Tibial artery (tissue), 4 donors: Measurements from ENCODE around the gene OSCP1.

Source experiments
- DNase-seq, 2 donors: peaks; one replicate each; pipeline ENCODE4 v3.0.0-alpha.2; 2019
- H3K27ac ChIP-seq, 2 donors: fragments of 200-600 bp; sonication (generic) in 1 of 2; 1 replicate in 1 of 2; 2 replicates in 1 of 2; pipeline ENCODE4 v1.5.1; 2018 to 2019; ENCODE audit warnings: mild to moderate bottlenecking in 1 of 2
- H3K27me3 ChIP-seq, 2 donors: fragments of 200-600 bp; sonication (generic) in 1 of 2; one replicate each; pipeline versions ENCODE4 v1.5.1 to v1.6.0; 2016 to 2019
- H3K36me3 ChIP-seq, 3 donors: fragments of 200-600 bp; sonication (generic) in 2 of 3; one replicate each; pipeline ENCODE4 v1.5.1; 2016 to 2019; ENCODE audit warnings: mild to moderate bottlenecking in 2 of 3
- H3K4me1 ChIP-seq, 4 donors: fragments of 200-600 bp; sonication (generic) in 2 of 4; 1 replicate in 3 of 4; 2 replicates in 1 of 4; pipeline ENCODE4 v1.5.1; 2016 to 2019
- H3K4me3 ChIP-seq, 2 donors: fragments of 200-600 bp; sonication (generic) in 1 of 2; 1 replicate in 1 of 2; 2 replicates in 1 of 2; pipeline ENCODE4 v1.5.1; 2018 to 2019; ENCODE audit warnings: mild to moderate bottlenecking in 2 of 2
- H3K9me3 ChIP-seq, 3 donors: fragments of 200-600 bp; sonication (generic) in 1 of 3; one replicate each; pipeline ENCODE4 v1.5.1; 2016 to 2019
- CTCF ChIP-seq, 2 experiments: fragments of 200-600 bp in 1 of 2; fragments of 450-650 bp in 1 of 2; IDR thresholded peaks; one replicate each; pipeline ENCODE4 v1.5.1; 2017 to 2019; ENCODE audit warnings: antibody characterized with exemption in 2 of 2, mild to moderate bottlenecking in 1 of 2, moderate library complexity in 1 of 2
- intact Hi-C: fragments of 100-400 bp; cut with DNase I; formaldehyde crosslinking; loops from one replicate; pipeline ENCODE4 v1.15.0; 2023; ENCODE audit warnings: low total_unique reads

The OSCP1 gene

DNA sequence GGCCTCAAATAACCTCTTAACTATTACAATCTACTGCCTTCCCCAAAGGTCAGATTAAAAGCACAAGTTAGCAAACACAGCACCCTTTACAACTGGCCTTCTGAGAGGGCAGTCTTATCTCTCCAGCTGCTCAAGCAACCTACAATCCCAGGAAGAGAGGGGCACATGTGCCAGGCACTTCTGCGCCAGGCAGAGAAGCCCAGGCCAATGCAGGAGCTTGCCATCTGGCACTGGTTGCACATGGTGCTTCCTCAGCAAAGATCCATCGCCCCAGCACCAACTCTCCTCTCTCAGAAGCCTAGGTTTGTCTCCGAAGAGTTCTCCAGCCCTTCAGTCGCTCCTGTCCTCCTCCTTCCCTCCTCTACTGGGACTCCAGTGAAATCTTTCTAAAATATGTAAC, 67.0 kb downstream of the OSCP1 start:
- Histone ChIP-seq H3K27ac (peak overlapping the region; percentile 90 to 95), H3K27me3 (no peaks in the 10 kb centered on the region), H3K4me1 (peaks cover 8 to 80% (median 63%) of the 10 kb centered on the region in 4 donors), H3K36me3 (no peaks in the 10 kb centered on the region), H3K4me3 (no peak overlapping the region), H3K9me3 (no peaks in the 10 kb centered on the region)
- no peak for TF ChIP-seq CTCF (IDR thresholded peaks at IDR 0.05)
- no peak for DNase-seq
- intact Hi-C loops, result no loop called here

DNA sequence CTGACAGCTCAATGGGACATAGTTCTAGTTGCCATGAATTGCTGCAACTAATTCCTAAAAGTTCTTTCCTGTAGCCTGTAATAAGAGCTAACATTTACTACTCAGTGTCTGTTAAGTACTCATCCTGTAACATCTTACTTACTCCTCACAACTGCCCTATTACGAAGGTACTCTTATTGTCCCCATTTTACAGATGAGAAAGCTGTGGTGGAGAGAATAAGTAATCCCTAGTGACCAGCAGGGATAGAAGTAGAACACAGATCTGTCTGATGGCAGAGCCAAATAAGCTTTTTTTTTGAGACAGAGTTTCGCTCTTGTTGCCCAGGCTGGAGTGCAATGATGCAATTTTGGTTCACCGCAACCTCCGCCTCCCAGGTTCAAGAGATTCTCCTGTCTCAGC, 67.6 kb downstream of the OSCP1 start:
- intact Hi-C loops, result no loop called here
- Histone ChIP-seq H3K4me3 (no peak overlapping the region), H3K9me3 (no peaks in the 10 kb centered on the region), H3K4me1 (peaks cover 8 to 80% (median 59%) of the 10 kb centered on the region in 4 donors), H3K36me3 (no peaks in the 10 kb centered on the region), H3K27ac (peak overlapping the region; percentile 90 to 95), H3K27me3 (no peaks in the 10 kb centered on the region)
- DNase-seq, result no peak
- no peak for TF ChIP-seq CTCF (IDR thresholded peaks at IDR 0.05)

DNA sequence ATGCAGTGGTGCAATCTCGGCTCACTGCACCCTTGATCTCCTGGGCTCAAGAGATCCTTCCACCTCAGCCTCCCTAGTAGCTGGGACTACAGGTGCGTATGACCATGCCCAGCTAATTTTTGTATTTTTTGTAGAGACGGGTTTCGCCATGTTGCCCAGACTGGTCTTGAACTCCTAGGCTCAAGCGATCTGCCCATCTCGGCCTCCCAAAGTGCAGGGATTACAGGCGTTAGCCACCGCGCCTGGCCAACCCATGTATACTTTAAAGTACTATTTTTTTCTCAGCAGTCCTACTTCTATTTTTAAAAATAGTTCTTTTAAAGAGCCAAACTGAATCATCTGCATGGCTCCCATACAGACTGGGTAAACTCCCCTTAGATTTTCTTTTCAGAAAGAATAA, 68.0 kb downstream of the OSCP1 start:
- no peaks in the 10 kb centered on the region for H3K9me3 ChIP-seq
- H3K4me1 ChIP-seq, result peaks cover 8 to 78% (median 56%) of the 10 kb centered on the region in 4 donors
- no peak for TF ChIP-seq CTCF (IDR thresholded peaks at IDR 0.05)
- no peak for DNase-seq
- no peaks in the 10 kb centered on the region for H3K27me3 ChIP-seq
- intact Hi-C loops, result no loop called here
- no peak overlapping the region for H3K4me3 ChIP-seq
- no peaks in the 10 kb centered on the region for H3K36me3 ChIP-seq
- peak overlapping the region; percentile 90 to 95 for H3K27ac ChIP-seq

- Histone ChIP-seq H3K4me3 (no peak overlapping the region), H3K27me3 (no peaks in the 10 kb centered on the region), H3K27ac (peak overlapping the region; percentile 90 to 95), H3K9me3 (no peaks in the 10 kb centered on the region), H3K36me3 (no peaks in the 10 kb centered on the region), H3K4me1 (peaks cover 0 to 72% (median 50%) of the 10 kb centered on the region in 4 donors)
- DNase-seq, result no peak
- intact Hi-C loops, result no loop called here
- no peak for TF ChIP-seq CTCF (IDR thresholded peaks at IDR 0.05)
These were observed 68.8 kb downstream of the OSCP1 start for GRCh38 chr1:36381405-36381804.

DNA sequence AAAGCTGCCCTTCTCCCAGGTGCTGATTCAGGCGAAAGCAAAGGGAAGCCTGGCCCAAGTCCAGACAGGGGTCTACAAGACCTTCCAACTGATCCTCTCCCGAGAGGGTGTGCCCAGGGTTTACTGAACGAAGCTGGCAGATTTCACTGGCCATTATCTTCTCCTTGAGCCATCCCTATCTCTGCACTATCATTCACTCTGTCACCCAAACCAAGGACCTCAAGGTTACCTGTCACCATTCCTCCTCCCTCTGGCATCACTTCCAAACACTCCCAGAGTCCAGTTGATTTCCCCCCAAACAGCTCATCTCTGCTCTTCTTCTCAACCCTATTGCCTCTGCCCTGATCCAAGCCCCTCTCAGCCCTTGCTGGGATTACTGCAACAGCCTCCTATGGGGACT, 69.5 kb downstream of the OSCP1 start:
- peak overlapping the region; percentile 90 to 95 for H3K27ac ChIP-seq
- peaks cover 0 to 75% (median 51%) of the 10 kb centered on the region in 4 donors for H3K4me1 ChIP-seq
- intact Hi-C loops, result no loop called here
- H3K4me3 ChIP-seq, result no peak overlapping the region
- TF ChIP-seq CTCF (IDR thresholded peaks at IDR 0.05), result no peak
- no peaks in the 10 kb centered on the region for H3K36me3 ChIP-seq
- no peaks in the 10 kb centered on the region for H3K27me3 ChIP-seq
- no peak for DNase-seq
- no peaks in the 10 kb centered on the region for H3K9me3 ChIP-seq

DNA sequence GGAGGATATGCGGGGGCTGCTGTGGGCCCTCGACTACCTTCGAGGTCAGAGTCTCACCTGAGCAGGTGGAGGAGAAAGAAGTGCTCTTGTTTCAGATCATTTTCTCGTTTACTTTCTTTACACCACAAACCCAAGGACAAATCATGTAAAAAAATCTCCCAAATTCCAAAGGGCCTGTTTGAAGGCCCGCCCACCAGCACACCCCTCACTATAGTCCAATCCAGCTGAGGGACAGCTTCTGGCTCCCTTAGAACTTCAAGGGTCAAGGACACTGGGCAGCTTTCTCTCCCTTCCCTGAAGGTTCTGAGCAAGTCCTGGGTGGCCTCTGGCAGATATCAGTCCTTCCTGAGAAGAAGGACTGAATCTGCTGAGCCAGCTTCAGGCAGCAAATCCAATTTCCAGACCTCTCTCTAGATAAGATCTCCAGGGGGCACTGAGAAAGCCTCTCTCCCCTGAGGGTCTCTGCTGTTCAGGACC, 70.1 kb downstream of the OSCP1 start:
- intact Hi-C loops, result no loop called here
- peak; percentile 38 to 72 for DNase-seq
- Histone ChIP-seq H3K27me3 (no peaks in the 10 kb centered on the region), H3K36me3 (no peaks in the 10 kb centered on the region), H3K4me1 (peaks cover 0 to 81% (median 56%) of the 10 kb centered on the region in 4 donors), H3K4me3 (no peak overlapping the region), H3K27ac (peak overlapping the region; percentile 90 to 95), H3K9me3 (no peaks in the 10 kb centered on the region)
- no peak for TF ChIP-seq CTCF (IDR thresholded peaks at IDR 0.05)
